H4 (cell line): ENCODE data around the gene GHITM. TPM values are rescaled to one million over a fixed set of nuclear protein-coding genes. Genes with fewer than 3 reads are reported as not detected.

ENCODE experiments used
- DNase-seq: peaks from one replicate; pipeline ENCODE4 v3.0.0-alpha.2; 2015; ENCODE audit warnings: low spot score
- total RNA-seq: library from RNA; depleted of rRNA; stranded (reverse); fragments of >200 nt; shearing (Covaris generic); gene quantifications from 2 replicates; pipeline ENCODE4 v1.2.3, GENCODE V29; 2014; rRNA removed

GHITM gene
- total RNA-seq, 1 experiment from 2014 or later, result 260 TPM

DNA sequence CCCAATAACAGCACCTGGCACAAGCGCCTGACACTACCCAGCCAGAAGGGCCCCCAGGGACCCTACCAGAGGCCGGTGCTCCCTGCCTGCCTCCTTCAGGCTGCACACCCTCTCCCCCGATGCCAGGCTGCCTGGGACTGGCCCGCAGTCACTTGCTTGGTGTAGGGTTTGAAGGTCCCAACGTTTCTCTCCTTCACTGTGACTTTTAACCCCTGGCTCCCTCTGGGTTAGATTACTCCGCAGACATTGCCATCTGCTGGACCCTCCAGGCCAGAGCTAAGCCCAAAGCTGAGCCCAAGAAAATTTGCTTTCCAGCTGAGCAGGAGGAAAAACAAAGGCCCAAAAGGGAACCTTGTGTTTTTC is 61.9 kb downstream of the GHITM start:
- no peak for DNase-seq

DNA sequence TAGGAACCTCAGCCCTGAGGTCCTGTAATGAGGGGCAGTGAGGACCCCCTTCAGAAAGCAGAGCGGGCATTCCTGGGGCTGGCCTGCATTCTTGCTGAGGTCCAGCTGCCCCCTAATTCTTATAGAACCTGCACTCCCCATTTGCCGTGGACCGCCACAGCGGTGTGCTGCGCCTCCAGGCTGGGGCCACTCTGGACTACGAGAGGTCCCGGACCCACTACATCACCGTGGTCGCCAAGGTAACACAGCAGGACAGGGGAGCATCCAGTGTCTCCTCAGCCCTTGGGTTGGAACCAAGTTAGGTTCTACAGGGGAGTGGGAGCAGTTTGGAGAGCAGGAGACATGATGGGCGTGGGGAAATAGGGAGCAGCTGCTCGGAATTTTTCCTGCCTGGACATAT is 62.4 kb downstream of the GHITM start:
- DNase-seq, result no peak

DNA sequence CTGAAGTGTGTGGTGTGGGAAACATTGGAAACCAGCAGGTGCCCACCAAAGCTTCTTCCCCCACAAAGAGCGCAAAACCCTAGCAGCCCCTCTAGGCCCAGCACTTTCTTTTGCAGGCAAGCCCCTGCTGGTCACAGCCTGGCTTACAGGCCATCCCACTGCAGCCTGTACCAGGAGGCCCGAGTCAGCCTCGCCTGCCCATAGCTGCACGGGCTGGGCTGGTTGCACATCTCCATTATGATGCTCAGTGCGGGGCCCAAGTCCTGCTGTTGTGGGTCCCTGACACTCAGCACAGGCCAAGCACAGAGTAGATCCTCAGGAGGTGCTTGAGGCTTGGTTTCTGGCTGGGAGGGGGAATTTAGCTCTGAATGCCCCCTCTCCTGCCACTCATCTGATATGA is 63.0 kb downstream of the GHITM start:
- DNase-seq, result no peak

Other genes starting within 250 kb of the GHITM start
- not detected in 2 replicates for gene GPR15LG, start 34.3 kb downstream of the GHITM start, total RNA-seq
- 0.29 and 0.37 TPM in 2 replicates for gene CDHR1, start 55.0 kb downstream of the GHITM start, total RNA-seq
- gene LRIT2, start 86.0 kb downstream of the GHITM start, total RNA-seq, result not detected in 2 replicates
- not detected in 2 replicates for gene LRIT1, start 102.0 kb downstream of the GHITM start, total RNA-seq
- not detected in 2 replicates for gene RGR, start 105.5 kb downstream of the GHITM start, total RNA-seq
- 8.2 and 16.1 TPM in 2 replicates for gene CCSER2, start 189.1 kb downstream of the GHITM start, total RNA-seq